ENCODE data around the gene CIZ1.

CIZ1 gene

GRCh38 chr9:128169492-128169891 lies 21.9 kb downstream of the CIZ1 start:
- Histone ChIP-seq H3K9ac (ENCODE audit: low read length) (no peak overlapping the region), H4K8ac (ENCODE audit: low read depth, low read length) (no peak overlapping the region), H3K4me2 (ENCODE audit: low read length) (no peak overlapping the region), H3K23ac (ENCODE audit: low read length) (no peak overlapping the region), H3K4ac (ENCODE audit: low read depth, low read length) (no peak overlapping the region), H3K4me3 (ENCODE audit: low read length) (no peak overlapping the region), H4K5ac (ENCODE audit: low read length) (no peak overlapping the region), H2AK5ac (ENCODE audit: low read length) (no peak overlapping the region), H3K27me3 (ENCODE audit: insufficient read depth, low read length, poor library complexity) (no peaks in the 10 kb centered on the region), H3K4me1 (ENCODE audit: control insufficient read depth, low read depth, low read length) (no peaks in the 10 kb centered on the region), H2BK120ac (ENCODE audit: low read depth, low read length) (no peak overlapping the region), H3K18ac (ENCODE audit: low read length) (no peak overlapping the region), H2BK5ac (ENCODE audit: low read length) (no peak overlapping the region), H3K79me2 (ENCODE audit: control insufficient read depth, insufficient read depth, low read length) (no peaks in the 10 kb centered on the region), H3K56ac (ENCODE audit: low read length) (no peak overlapping the region), H2BK15ac (replicated peaks; ENCODE audit: low read depth) (no peak overlapping the region), H3K27ac (ENCODE audit: low read depth, low read length) (no peak overlapping the region), H3K36me3 (ENCODE audit: control insufficient read depth, insufficient read depth, low read length) (peaks cover 18% of the 10 kb centered on the region), H3K79me1 (ENCODE audit: low read length) (no peaks in the 10 kb centered on the region)
- WGBS (ENCODE audit: extremely low coverage, insufficient coverage, low lambda C conversion rate): no CpG with 5 or more reads among the region's 8 CpGs
- DNase-seq: no peak

- Histone ChIP-seq H3K27ac (ENCODE audit: low read depth, low read length) (no peak overlapping the region), H3K36me3 (ENCODE audit: control insufficient read depth, insufficient read depth, low read length) (peaks cover 23% of the 10 kb centered on the region), H3K56ac (ENCODE audit: low read length) (no peak overlapping the region), H3K4ac (ENCODE audit: low read depth, low read length) (no peak overlapping the region), H3K79me2 (ENCODE audit: control insufficient read depth, insufficient read depth, low read length) (no peaks in the 10 kb centered on the region), H3K23ac (ENCODE audit: low read length) (no peak overlapping the region), H3K79me1 (ENCODE audit: low read length) (no peaks in the 10 kb centered on the region), H2BK15ac (replicated peaks; ENCODE audit: low read depth) (no peak overlapping the region), H3K18ac (ENCODE audit: low read length) (no peak overlapping the region), H4K8ac (ENCODE audit: low read depth, low read length) (no peak overlapping the region), H3K4me3 (ENCODE audit: low read length) (no peak overlapping the region), H2BK5ac (ENCODE audit: low read length) (no peak overlapping the region), H3K9ac (ENCODE audit: low read length) (no peak overlapping the region), H4K5ac (ENCODE audit: low read length) (no peak overlapping the region), H3K4me1 (ENCODE audit: control insufficient read depth, low read depth, low read length) (no peaks in the 10 kb centered on the region), H3K4me2 (ENCODE audit: low read length) (no peak overlapping the region), H3K27me3 (ENCODE audit: insufficient read depth, low read length, poor library complexity) (no peaks in the 10 kb centered on the region), H2BK120ac (ENCODE audit: low read depth, low read length) (no peak overlapping the region), H2AK5ac (ENCODE audit: low read length) (no peak overlapping the region)
- WGBS (ENCODE audit: extremely low coverage, insufficient coverage, low lambda C conversion rate): 100% methylated on average over 1 of the region's 8 CpGs
- DNase-seq: no peak
Measured at GRCh38 chr9:128168731-128169308, 22.6 kb downstream of the CIZ1 start.

DNA sequence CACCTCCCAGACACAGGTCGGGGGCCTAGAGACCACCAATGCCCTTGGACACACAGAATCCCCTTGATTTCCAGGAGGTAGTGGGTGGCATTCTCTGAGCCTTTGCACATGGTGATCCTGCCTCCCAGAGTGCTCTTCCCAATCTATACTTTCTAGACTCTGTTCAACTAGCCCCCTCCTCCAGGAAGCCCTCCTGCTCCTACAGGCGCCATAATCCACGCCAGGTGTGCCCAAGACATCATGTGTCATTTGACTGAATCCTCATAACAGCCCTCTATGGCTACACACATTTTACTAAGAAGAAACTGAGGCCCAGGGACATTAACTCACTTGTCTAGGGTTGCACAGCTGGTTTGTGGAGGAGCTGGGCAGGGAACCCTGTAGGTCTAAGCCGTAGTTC lies 24.2 kb downstream of the CIZ1 start:
- Histone ChIP-seq H3K4me1 (ENCODE audit: control insufficient read depth, low read depth, low read length) (no peaks in the 10 kb centered on the region), H3K79me2 (ENCODE audit: control insufficient read depth, insufficient read depth, low read length) (no peaks in the 10 kb centered on the region), H3K79me1 (ENCODE audit: low read length) (no peaks in the 10 kb centered on the region), H2BK15ac (replicated peaks; ENCODE audit: low read depth) (no peak overlapping the region), H3K56ac (ENCODE audit: low read length) (no peak overlapping the region), H3K27ac (ENCODE audit: low read depth, low read length) (no peak overlapping the region), H3K27me3 (ENCODE audit: insufficient read depth, low read length, poor library complexity) (no peaks in the 10 kb centered on the region), H4K5ac (ENCODE audit: low read length) (no peak overlapping the region), H2BK5ac (ENCODE audit: low read length) (no peak overlapping the region), H3K4me3 (ENCODE audit: low read length) (no peak overlapping the region), H2BK120ac (ENCODE audit: low read depth, low read length) (no peak overlapping the region), H3K4me2 (ENCODE audit: low read length) (no peak overlapping the region), H3K4ac (ENCODE audit: low read depth, low read length) (no peak overlapping the region), H2AK5ac (ENCODE audit: low read length) (no peak overlapping the region), H3K18ac (ENCODE audit: low read length) (no peak overlapping the region), H3K23ac (ENCODE audit: low read length) (no peak overlapping the region), H4K8ac (ENCODE audit: low read depth, low read length) (no peak overlapping the region), H3K36me3 (ENCODE audit: control insufficient read depth, insufficient read depth, low read length) (peaks cover 23% of the 10 kb centered on the region), H3K9ac (ENCODE audit: low read length) (no peak overlapping the region)
- no CpG with 5 or more reads among the region's 4 CpGs for WGBS (ENCODE audit: extremely low coverage, insufficient coverage, low lambda C conversion rate)
- DNase-seq: no peak

GRCh38 chr9:128166169-128166568 lies 25.2 kb downstream of the CIZ1 start:
- H3K27ac ChIP-seq (ENCODE audit: low read depth, low read length): no peak overlapping the region
- H3K56ac ChIP-seq (ENCODE audit: low read length): no peak overlapping the region
- no peaks in the 10 kb centered on the region for H3K79me2 ChIP-seq (ENCODE audit: control insufficient read depth, insufficient read depth, low read length)
- no peak overlapping the region for H3K4me3 ChIP-seq (ENCODE audit: low read length)
- no peak overlapping the region for H4K8ac ChIP-seq (ENCODE audit: low read depth, low read length)
- no peak overlapping the region for H3K9ac ChIP-seq (ENCODE audit: low read length)
- no peak overlapping the region for H2BK120ac ChIP-seq (ENCODE audit: low read depth, low read length)
- peaks cover 23% of the 10 kb centered on the region for H3K36me3 ChIP-seq (ENCODE audit: control insufficient read depth, insufficient read depth, low read length)
- no peak overlapping the region for H3K18ac ChIP-seq (ENCODE audit: low read length)
- no peak for DNase-seq
- no peaks in the 10 kb centered on the region for H3K79me1 ChIP-seq (ENCODE audit: low read length)
- no peaks in the 10 kb centered on the region for H3K27me3 ChIP-seq (ENCODE audit: insufficient read depth, low read length, poor library complexity)
- no peak overlapping the region for H3K4ac ChIP-seq (ENCODE audit: low read depth, low read length)
- H2BK5ac ChIP-seq (ENCODE audit: low read length): no peak overlapping the region
- H2BK15ac ChIP-seq (replicated peaks; ENCODE audit: low read depth): no peak overlapping the region
- H3K4me1 ChIP-seq (ENCODE audit: control insufficient read depth, low read depth, low read length): no peaks in the 10 kb centered on the region
- H4K5ac ChIP-seq (ENCODE audit: low read length): no peak overlapping the region
- H3K23ac ChIP-seq (ENCODE audit: low read length): no peak overlapping the region
- no CpG with 5 or more reads among the region's 18 CpGs for WGBS (ENCODE audit: extremely low coverage, insufficient coverage, low lambda C conversion rate)
- H3K4me2 ChIP-seq (ENCODE audit: low read length): no peak overlapping the region
- no peak overlapping the region for H2AK5ac ChIP-seq (ENCODE audit: low read length)

DNA sequence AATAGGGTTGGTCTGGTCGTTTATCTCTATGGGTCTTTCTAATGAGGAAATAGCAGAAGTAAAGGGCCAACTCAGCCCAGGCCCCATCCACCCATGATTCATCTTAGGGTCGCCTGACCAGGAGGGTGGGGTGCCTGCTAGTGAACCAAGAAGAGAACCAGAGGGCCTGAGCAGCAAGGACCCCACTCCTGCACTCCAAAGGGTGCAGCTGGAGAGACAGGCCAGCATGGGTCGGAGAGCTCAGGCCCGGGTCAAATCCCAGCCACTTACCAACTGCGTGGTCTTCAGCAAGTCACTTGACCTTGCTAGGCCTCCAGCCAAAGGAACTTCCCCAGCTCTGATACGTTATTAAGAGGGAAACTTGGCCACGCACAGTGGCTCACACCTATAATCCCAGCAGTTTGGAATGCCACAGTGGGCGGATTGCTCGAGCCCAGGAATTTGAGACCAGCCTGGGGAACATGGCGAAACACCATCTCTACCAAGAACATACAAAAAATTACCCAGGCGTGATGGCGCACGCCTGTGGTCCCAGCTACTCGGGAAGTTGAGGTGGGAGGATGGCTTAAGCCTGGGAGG lies 27.0 kb downstream of the CIZ1 start:
- Histone ChIP-seq H3K27ac (ENCODE audit: low read depth, low read length) (no peak overlapping the region), H3K4ac (ENCODE audit: low read depth, low read length) (no peak overlapping the region), H2BK5ac (ENCODE audit: low read length) (no peak overlapping the region), H3K4me3 (ENCODE audit: low read length) (no peak overlapping the region), H3K79me1 (ENCODE audit: low read length) (no peaks in the 10 kb centered on the region), H3K36me3 (ENCODE audit: control insufficient read depth, insufficient read depth, low read length) (peaks cover 18% of the 10 kb centered on the region), H3K27me3 (ENCODE audit: insufficient read depth, low read length, poor library complexity) (no peaks in the 10 kb centered on the region), H4K8ac (ENCODE audit: low read depth, low read length) (no peak overlapping the region), H2AK5ac (ENCODE audit: low read length) (no peak overlapping the region), H3K23ac (ENCODE audit: low read length) (no peak overlapping the region), H3K18ac (ENCODE audit: low read length) (no peak overlapping the region), H2BK15ac (replicated peaks; ENCODE audit: low read depth) (no peak overlapping the region), H3K79me2 (ENCODE audit: control insufficient read depth, insufficient read depth, low read length) (no peaks in the 10 kb centered on the region), H4K5ac (ENCODE audit: low read length) (no peak overlapping the region), H3K9ac (ENCODE audit: low read length) (no peak overlapping the region), H2BK120ac (ENCODE audit: low read depth, low read length) (no peak overlapping the region), H3K56ac (ENCODE audit: low read length) (no peak overlapping the region), H3K4me1 (ENCODE audit: control insufficient read depth, low read depth, low read length) (no peaks in the 10 kb centered on the region), H3K4me2 (ENCODE audit: low read length) (no peak overlapping the region)
- no CpG with 5 or more reads among the region's 14 CpGs for WGBS (ENCODE audit: extremely low coverage, insufficient coverage, low lambda C conversion rate)
- no peak for DNase-seq
